ENCODE measurements around the gene DNAAF2. TPM values are rescaled to one million over a fixed set of nuclear protein-coding genes. Genes with fewer than 3 reads are reported as not detected.
"Not testable (repeated sequence)": the region's sequence is repeated elsewhere in the genome, so short reads cannot be mapped to it uniquely, and the experiment has no call there.

DNAAF2 gene
- total and polyA plus RNA-seq, 2 donors (not counting 1 experiment from before 2014, with no cell fraction given) = 8.5 to 26.9 TPM

- no peaks in the 10 kb centered on the region for H3K27me3 ChIP-seq (replicated peaks in 1 of 4; ENCODE audit: control extremely low read depth in 1 of 4, control insufficient read depth in 3 of 4, insufficient read depth in 4 of 4, low read length in 3 of 4)
- H3K4me1 Mint-ChIP-seq = peaks cover 54% of the 10 kb centered on the region
- H3K9me3 Mint-ChIP-seq (ENCODE audit: insufficient read depth) = no peaks in the 10 kb centered on the region
- H4K20me1 ChIP-seq (ENCODE audit: control insufficient read depth, insufficient read depth, low read length, poor library complexity, severe bottlenecking) = peaks cover 42% of the 10 kb centered on the region
- peak overlapping the region; percentile 99 for H3K27ac Mint-ChIP-seq
- TF ChIP-seq CTCF (IDR thresholded peaks at IDR 0.05) = no peak
- TF ChIP-seq EZH2 (IDR thresholded peaks at IDR 0.05; ENCODE audit: borderline replicate concordance, insufficient read depth, low read depth, low read length, poor library complexity, severe bottlenecking) = no peak
- no peak for DNase-seq
- H3K9me3 ChIP-seq (ENCODE audit: control extremely low read depth in 1 of 3, control insufficient read depth in 2 of 3, insufficient read depth in 1 of 3, low read length in 2 of 3) = no peaks in the 10 kb centered on the region
- intact Hi-C loops (cut with micrococcal nuclease) = loop anchor here (1.0 kb wide), 6 partner anchors 15 to 693 kb away; partner anchors contain the start of genes DMAC2L, L2HGDH, LRR1 and POLE2
- peak overlapping the region; percentile 76 for H2AFZ ChIP-seq (ENCODE audit: insufficient read depth, low read depth, low read length, poor library complexity, severe bottlenecking)
- no peak for ATAC-seq (ENCODE audit: low read depth)
- peak overlapping the region; percentile 99 for H3K4me3 Mint-ChIP-seq
- H3K27ac ChIP-seq (ENCODE audit: low read length in 2 of 2) = peak overlapping the region; percentile 96 to 98
- ChIA-PET CTCF (interaction anchor here (0.7 to 6.8 kb wide), 15 partner anchors 10 to 233 kb away, joined by 3 to 93 read pairs (median 4); partner anchors contain the start of genes DNAAF2, KLHDC1, KLHDC2 and LRR1), POLR2A (interaction anchor here (0.8 to 3.4 kb wide), 8 partner anchors 10 to 384 kb away, joined by 3 to 88 read pairs (median 12); partner anchors contain the start of genes DNAAF2, KLHDC2, LRR1 and RPS29)
- H3K4me1 ChIP-seq (ENCODE audit: control insufficient read depth in 2 of 2, insufficient read depth in 2 of 2, low read length in 2 of 2) = peaks cover 31 to 44% of the 10 kb centered on the region in 2 donors
- H3K4me2 ChIP-seq (replicated peaks; ENCODE audit: low read depth, low read length, poor library complexity, severe bottlenecking) = peak overlapping the region; percentile 88
- H3K9ac ChIP-seq (ENCODE audit: low read length) = peak overlapping the region; percentile 94
- 0% methylated on average over 1 of the region's 11 CpGs for WGBS (ENCODE audit: insufficient coverage)
- H3K4me3 ChIP-seq (ENCODE audit: control extremely low read depth in 1 of 5, extremely low read depth in 1 of 5, insufficient read depth in 1 of 5, low read depth in 2 of 5, low read length in 4 of 5) = peak overlapping the region; percentile 90 to 99 (median 97)
- peaks cover 6 to 19% of the 10 kb centered on the region in 2 experiments for H3K36me3 ChIP-seq (replicated peaks in 1 of 2; ENCODE audit: control extremely low read depth in 1 of 2, control insufficient read depth in 1 of 2, extremely low read depth in 1 of 2, insufficient read depth in 2 of 2, low read length in 1 of 2)
- peaks cover 76% of the 10 kb centered on the region for H3K79me2 ChIP-seq (ENCODE audit: control insufficient read depth, insufficient read depth, low read length)
- H3K27me3 Mint-ChIP-seq = no peaks in the 10 kb centered on the region
These were observed 15.3 kb downstream of the DNAAF2 start for GRCh38 chr14:49619730-49620129.

GRCh38 chr14:49619273-49619672 is 15.8 kb downstream of the DNAAF2 start:
- DNase-seq; H3K27me3 ChIP-seq (replicated peaks in 1 of 4; ENCODE audit: control extremely low read depth in 1 of 4, control insufficient read depth in 3 of 4, insufficient read depth in 4 of 4, low read length in 3 of 4); H3K9me3 Mint-ChIP-seq (ENCODE audit: insufficient read depth); H3K9me3 ChIP-seq (ENCODE audit: control extremely low read depth in 1 of 3, control insufficient read depth in 2 of 3, insufficient read depth in 1 of 3, low read length in 2 of 3); ATAC-seq (ENCODE audit: low read depth); H3K27me3 Mint-ChIP-seq; intact Hi-C loops (cut with micrococcal nuclease); H2AFZ ChIP-seq (ENCODE audit: insufficient read depth, low read depth, low read length, poor library complexity, severe bottlenecking): not testable (repeated sequence)
- peaks cover 30 to 43% of the 10 kb centered on the region in 2 donors for H3K4me1 ChIP-seq (ENCODE audit: control insufficient read depth in 2 of 2, insufficient read depth in 2 of 2, low read length in 2 of 2)
- ChIA-PET POLR2A (interaction anchor here (0.8 to 3.4 kb wide), 5 partner anchors 9 to 148 kb away, joined by 4 to 88 read pairs (median 53); partner anchors contain the start of genes DNAAF2, KLHDC2, LRR1 and RPS29), CTCF (interaction anchor here (2.0 to 3.1 kb wide), 3 partner anchors 33 to 233 kb away, joined by 10 to 57 read pairs (median 18); partner anchors contain the start of genes KLHDC2, NEMF and RPS29)
- WGBS (ENCODE audit: insufficient coverage) = 65% methylated on average over 11 of the region's 19 CpGs
- H3K27ac ChIP-seq (ENCODE audit: low read length in 2 of 2) = peak overlapping the region in 1 of 2 donors; percentile 96
- peak overlapping the region in 4 of 5 experiments; percentile 90 to 99 (median 98) for H3K4me3 ChIP-seq (ENCODE audit: control extremely low read depth in 1 of 5, extremely low read depth in 1 of 5, insufficient read depth in 1 of 5, low read depth in 2 of 5, low read length in 4 of 5)
- H3K4me1 Mint-ChIP-seq = peaks cover 52% of the 10 kb centered on the region
- peaks cover 6 to 19% of the 10 kb centered on the region in 2 experiments for H3K36me3 ChIP-seq (replicated peaks in 1 of 2; ENCODE audit: control extremely low read depth in 1 of 2, control insufficient read depth in 1 of 2, extremely low read depth in 1 of 2, insufficient read depth in 2 of 2, low read length in 1 of 2)
- H3K4me2 ChIP-seq (replicated peaks; ENCODE audit: low read depth, low read length, poor library complexity, severe bottlenecking) = peak overlapping the region; percentile 88
- peak overlapping the region; percentile 94 for H3K9ac ChIP-seq (ENCODE audit: low read length)
- H4K20me1 ChIP-seq (ENCODE audit: control insufficient read depth, insufficient read depth, low read length, poor library complexity, severe bottlenecking) = peaks cover 42% of the 10 kb centered on the region
- H3K27ac Mint-ChIP-seq = peak overlapping the region; percentile 99
- peak overlapping the region; percentile 99 for H3K4me3 Mint-ChIP-seq
- H3K79me2 ChIP-seq (ENCODE audit: control insufficient read depth, insufficient read depth, low read length) = peaks cover 74% of the 10 kb centered on the region

All from B cell (primary cell).